HepG2 (cell line): ENCODE data around the gene DQX1. TPM values are rescaled to one million over a fixed set of nuclear protein-coding genes. Genes with fewer than 3 reads are reported as not detected.

ENCODE experiments used
- ATF7 ChIP-seq, 2 experiments: fragments of 450-650 bp in 1 of 2; sonication (generic) in 1 of 2; formaldehyde crosslinking in 1 of 2; IDR thresholded peaks; 2 replicates each; pipeline versions ENCODE4 v1.4.0 to v1.6.1; 2016 to 2020; ENCODE audit warnings: antibody characterized with exemption in 1 of 2, mild to moderate bottlenecking in 1 of 2, missing genetic modification reagents in 1 of 2
- ATRX ChIP-seq: sonication (generic); formaldehyde crosslinking; IDR thresholded peaks from 2 replicates; pipeline ENCODE4 v1.4.0; 2020; ENCODE audit warnings: missing genetic modification reagents, borderline replicate concordance
- EED ChIP-seq: sonication (generic); formaldehyde crosslinking; IDR thresholded peaks from 2 replicates; pipeline ENCODE4 v1.5.0; 2020; ENCODE audit warnings: mild to moderate bottlenecking, missing genetic modification reagents
- FOXP1 ChIP-seq, 2 experiments: fragments of 450-650 bp in 1 of 2; IDR thresholded peaks; 2 replicates each; pipeline ENCODE4 v1.6.1; 2017 to 2018; ENCODE audit warnings: antibody characterized with exemption in 1 of 2
- FUBP1 ChIP-seq: sonication (generic); formaldehyde crosslinking; IDR thresholded peaks from 2 replicates; pipeline ENCODE4 v1.5.1; 2020; ENCODE audit warnings: missing genetic modification reagents, mild to moderate bottlenecking, borderline replicate concordance
- HNRNPUL1 ChIP-seq: fragments of 200-400 bp; formaldehyde crosslinking; IDR thresholded peaks from 2 replicates; pipeline ENCODE4 v1.6.1; 2017; ENCODE audit warnings: low read depth, mild to moderate bottlenecking, low read length, moderate library complexity
- HOXD1 ChIP-seq: sonication (generic); formaldehyde crosslinking; IDR thresholded peaks from 2 replicates; pipeline ENCODE4 v1.5.0; 2020; ENCODE audit warnings: missing genetic modification reagents
- KDM5A ChIP-seq: fragments of 200-600 bp; sonication (generic); IDR thresholded peaks from 2 replicates; pipeline ENCODE4 v1.7.0; 2018; ENCODE audit warnings: antibody characterized with exemption, mild to moderate bottlenecking, low read length, borderline replicate concordance
- KLF13 ChIP-seq: sonication (generic); formaldehyde crosslinking; IDR thresholded peaks from 2 replicates; pipeline ENCODE4 v1.4.0; 2020; ENCODE audit warnings: mild to moderate bottlenecking, missing genetic modification reagents
- NFATC3 ChIP-seq: sonication (generic); formaldehyde crosslinking; IDR thresholded peaks from 2 replicates; pipeline ENCODE4 v1.5.1; 2020; ENCODE audit warnings: mild to moderate bottlenecking, missing genetic modification reagents
- PLRG1 ChIP-seq: fragments of 450-650 bp; conservative IDR thresholded peaks from 2 replicates; pipeline ENCODE4 v1.6.1; 2016
- RNF219 ChIP-seq: sonication (generic); formaldehyde crosslinking; IDR thresholded peaks from 2 replicates; pipeline ENCODE4 v1.5.0; 2020; ENCODE audit warnings: mild to moderate bottlenecking, missing genetic modification reagents
- THAP9 ChIP-seq: sonication (generic); formaldehyde crosslinking; IDR thresholded peaks from 2 replicates; pipeline ENCODE4; 2020; ENCODE audit warnings: missing genetic modification reagents, mild to moderate bottlenecking, borderline replicate concordance
- ZNF143 ChIP-seq: sonication (generic); formaldehyde crosslinking; IDR thresholded peaks from 2 replicates; pipeline ENCODE4 v1.4.0; 2020; ENCODE audit warnings: missing genetic modification reagents
- ZNF430 ChIP-seq: sonication (generic); formaldehyde crosslinking; IDR thresholded peaks from 2 replicates; pipeline ENCODE4 v1.9.0; 2021; ENCODE audit warnings: mild to moderate bottlenecking, missing genetic modification reagents
- ZNF556 ChIP-seq: sonication (generic); formaldehyde crosslinking; IDR thresholded peaks from 2 replicates; pipeline ENCODE4 v1.4.0; 2020; ENCODE audit warnings: mild to moderate bottlenecking, missing genetic modification reagents, borderline replicate concordance
- ZNF607 ChIP-seq: sonication (generic); formaldehyde crosslinking; IDR thresholded peaks from 2 replicates; pipeline ENCODE4 v1.5.1; 2020; ENCODE audit warnings: missing genetic modification reagents, mild to moderate bottlenecking, borderline replicate concordance
- polyA plus RNA-seq, 8 experiments: library from polyadenylated mRNA; depleted of rRNA in 3 of 8; stranded (reverse) in 7 of 8; unstranded in 1 of 8; fragments of >200 nt; fragmentation: Illumina TruSeq in 4 of 8; extraction: Trizol in 4 of 8; gene quantifications; 2 replicates each; pipeline versions ENCODE4 v1.2.1 to v1.2.3, GENCODE V29; 2011 to 2016; ENCODE audit warnings: low read depth in 4 of 8, missing spikeins in 1 of 8, mixed read lengths in 1 of 8; ENCODE audit not compliant: insufficient read depth in 1 of 8
- total RNA-seq, 5 experiments: library from RNA; depleted of rRNA; stranded (reverse); fragments of >200 nt; fragmentation: Illumina TruSeq; extraction: Trizol; gene quantifications; 2 replicates each; pipeline ENCODE4 v1.2.3, GENCODE V29; 2016; ENCODE audit warnings: low read depth in 1 of 5
- TF ChIP-seq, protein P1 (sequence below): sonication (generic); formaldehyde crosslinking; IDR thresholded peaks from 2 replicates; pipeline ENCODE4 v1.9.0; 2021; ENCODE audit warnings: missing genetic modification reagents, borderline replicate concordance

DQX1 gene
- total and polyA plus RNA-seq, 2 of the 13 experiments (the other 11 are each of a cell fraction or from before 2014, with no cell fraction given), result 27.6 to 89.8 TPM

DNA sequence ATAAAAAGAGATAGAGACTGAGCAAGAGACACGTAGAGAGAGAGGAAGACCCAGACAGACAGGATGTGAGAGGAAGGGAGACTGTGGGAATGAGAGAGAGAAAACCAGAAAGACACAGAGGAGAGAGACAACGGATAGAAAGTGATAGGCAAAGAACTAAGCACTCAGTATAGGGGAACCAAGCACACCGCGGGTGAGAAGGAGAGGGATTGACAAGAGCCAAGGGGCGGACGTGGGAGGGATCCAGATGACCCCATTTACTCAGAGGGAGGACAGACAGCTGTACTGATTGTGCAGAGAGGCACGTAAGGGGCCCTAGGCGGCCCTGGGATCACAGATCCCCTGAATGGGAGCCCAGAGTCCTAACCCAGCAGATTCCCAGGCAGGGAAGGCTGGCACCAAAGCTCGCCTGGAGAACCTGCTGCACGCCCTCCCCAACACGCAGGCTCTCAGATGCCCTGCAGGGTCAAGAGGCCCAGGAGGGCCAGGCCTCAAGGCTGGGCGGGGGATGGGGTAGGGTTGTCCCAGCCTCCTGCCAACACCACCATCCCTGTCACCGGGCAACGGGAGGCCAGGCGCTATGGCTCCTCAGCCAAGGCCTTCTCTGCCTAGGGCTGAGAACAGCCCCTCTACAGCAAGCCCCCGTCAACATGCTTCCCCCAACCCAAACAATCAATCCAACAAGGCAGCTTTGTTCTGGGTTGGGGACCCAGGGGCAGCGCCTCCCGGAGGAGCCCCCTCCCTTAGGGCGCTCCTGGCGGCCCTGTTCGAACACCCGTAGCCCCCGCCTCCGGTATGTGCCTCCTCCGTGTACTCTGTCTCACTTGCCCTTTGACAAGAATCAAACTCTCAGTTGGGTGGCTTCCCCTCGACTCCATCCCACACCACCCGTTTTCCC, 27.1 kb upstream of the DQX1 start (continued):
- TF ChIP-seq THAP9 (CRISPR knock-in tag) (no peak), KDM5A (no peak), NFATC3 (CRISPR knock-in tag) (no peak), HOXD1 (CRISPR knock-in tag) (0 out of 2 replicates have a peak, but pooled peaks have one; percentile 55), PLRG1 (no peak), HNRNPUL1 (no peak), ATRX (CRISPR knock-in tag) (no peak), ZNF556 (CRISPR knock-in tag) (no peak), FOXP1 (IDR thresholded peaks at IDR 0.05) (no peak), FOXP1 (CRISPR knock-in tag; IDR thresholded peaks at IDR 0.05) (peak; percentile 11; the same call in 1 of the 2 replicates), ZNF607 (CRISPR knock-in tag) (no peak), ZNF143 (CRISPR knock-in tag) (no peak), ATF7 (IDR thresholded peaks at IDR 0.05) (no peak), ATF7 (CRISPR knock-in tag; IDR thresholded peaks at IDR 0.05) (peak; percentile 55; the same call in 1 of the 2 replicates), FUBP1 (no peak), ZNF430 (CRISPR knock-in tag) (no peak), KLF13 (no peak), EED (CRISPR knock-in tag) (peak; percentile 11; the same call in 1 of the 2 replicates), RNF219 (CRISPR knock-in tag) (no peak)
- TF ChIP-seq, protein P1, sequence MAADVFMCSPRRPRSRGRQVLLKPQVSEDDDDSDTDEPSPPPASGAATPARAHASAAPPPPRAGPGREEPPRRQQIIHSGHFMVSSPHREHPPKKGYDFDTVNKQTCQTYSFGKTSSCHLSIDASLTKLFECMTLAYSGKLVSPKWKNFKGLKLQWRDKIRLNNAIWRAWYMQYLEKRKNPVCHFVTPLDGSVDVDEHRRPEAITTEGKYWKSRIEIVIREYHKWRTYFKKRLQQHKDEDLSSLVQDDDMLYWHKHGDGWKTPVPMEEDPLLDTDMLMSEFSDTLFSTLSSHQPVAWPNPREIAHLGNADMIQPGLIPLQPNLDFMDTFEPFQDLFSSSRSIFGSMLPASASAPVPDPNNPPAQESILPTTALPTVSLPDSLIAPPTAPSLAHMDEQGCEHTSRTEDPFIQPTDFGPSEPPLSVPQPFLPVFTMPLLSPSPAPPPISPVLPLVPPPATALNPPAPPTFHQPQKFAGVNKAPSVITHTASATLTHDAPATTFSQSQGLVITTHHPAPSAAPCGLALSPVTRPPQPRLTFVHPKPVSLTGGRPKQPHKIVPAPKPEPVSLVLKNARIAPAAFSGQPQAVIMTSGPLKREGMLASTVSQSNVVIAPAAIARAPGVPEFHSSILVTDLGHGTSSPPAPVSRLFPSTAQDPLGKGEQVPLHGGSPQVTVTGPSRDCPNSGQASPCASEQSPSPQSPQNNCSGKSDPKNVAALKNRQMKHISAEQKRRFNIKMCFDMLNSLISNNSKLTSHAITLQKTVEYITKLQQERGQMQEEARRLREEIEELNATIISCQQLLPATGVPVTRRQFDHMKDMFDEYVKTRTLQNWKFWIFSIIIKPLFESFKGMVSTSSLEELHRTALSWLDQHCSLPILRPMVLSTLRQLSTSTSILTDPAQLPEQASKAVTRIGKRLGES (CRISPR knock-in tag), result no peak
